Activated T-cell treated with anti-CD3 and anti-CD28 coated beads for 1 hour (primary cell): Measurements from ENCODE around the gene WTAP.
"Not testable (repeated sequence)": the region's sequence is repeated elsewhere in the genome, so short reads cannot be mapped to it uniquely, and the experiment has no call there.

Experiments used
- DNase-seq: peaks from one replicate; pipeline ENCODE4 v3.0.0-alpha.2; 2020; ENCODE audit warnings: low read depth

WTAP gene

DNA sequence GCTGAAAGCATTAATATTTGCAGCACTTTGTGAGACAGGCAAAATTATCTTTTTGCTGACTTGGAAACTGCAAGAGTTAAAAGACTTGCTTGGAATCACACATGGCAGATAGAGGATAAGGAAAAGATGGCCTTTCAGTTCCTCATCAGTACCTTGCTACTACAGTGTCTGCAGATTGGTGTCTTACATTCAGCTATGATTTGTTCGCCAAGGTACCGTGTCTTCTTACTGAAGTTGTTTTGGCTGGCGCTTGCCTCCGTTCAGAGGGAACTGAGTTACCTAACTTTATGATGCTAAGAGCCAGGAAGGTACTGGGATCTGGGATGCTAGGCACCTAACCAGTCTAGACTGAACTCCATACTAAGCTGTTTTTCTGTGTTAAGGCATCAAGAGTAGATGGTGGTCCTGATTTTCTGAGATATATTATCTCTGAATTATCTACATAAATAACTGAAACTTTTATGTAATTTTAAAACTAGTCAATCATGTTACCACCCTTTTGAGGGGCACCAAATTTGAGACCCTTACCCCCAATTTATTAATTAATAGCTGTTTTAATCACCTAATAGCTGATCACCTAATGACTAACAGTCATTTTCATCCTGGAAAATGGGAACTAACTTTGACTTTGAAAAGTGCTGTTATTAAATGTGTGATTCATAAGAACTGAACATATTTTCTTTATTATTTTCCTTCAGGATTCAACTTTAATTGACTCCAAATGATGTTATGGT, 2.5 kb downstream of the WTAP start:
- no peak for DNase-seq

DNA sequence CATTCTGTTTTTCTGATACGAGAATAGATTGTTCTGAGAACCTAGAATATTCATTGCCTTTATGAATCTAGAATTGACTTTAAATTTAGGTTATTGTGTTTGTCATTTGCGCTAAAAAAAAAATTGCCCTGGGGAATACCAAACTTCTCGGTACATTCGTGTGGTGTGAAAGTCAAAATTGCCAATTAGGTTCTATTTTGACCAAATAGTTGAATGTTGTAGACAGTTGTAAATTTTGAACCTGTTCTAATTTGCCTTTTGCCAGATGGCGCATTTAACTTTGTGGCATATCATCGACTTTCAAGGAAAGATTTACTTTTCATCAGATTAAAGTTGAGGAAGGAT, 3.0 kb downstream of the WTAP start:
- DNase-seq = no peak

DNA sequence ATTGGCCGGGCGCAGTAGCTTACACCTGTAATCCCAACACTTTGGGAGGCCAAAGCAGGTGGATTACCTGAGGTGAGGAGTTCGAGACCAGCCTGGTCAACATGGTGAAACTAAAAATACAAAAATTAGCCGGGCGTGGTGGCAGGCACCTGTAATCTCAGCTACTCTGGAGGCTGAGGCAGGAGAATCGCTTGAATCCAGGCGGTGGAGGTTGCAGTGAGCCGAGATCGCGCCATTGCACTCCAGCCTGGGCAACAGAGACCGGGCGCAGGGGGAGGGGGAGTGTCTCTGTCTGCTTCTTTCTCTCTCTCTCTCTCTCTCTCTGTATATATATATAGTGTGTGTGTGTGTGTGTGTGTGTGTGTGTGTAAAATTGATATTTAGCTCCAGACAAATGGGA, 5.2 kb downstream of the WTAP start:
- not testable (repeated sequence) for DNase-seq

DNA sequence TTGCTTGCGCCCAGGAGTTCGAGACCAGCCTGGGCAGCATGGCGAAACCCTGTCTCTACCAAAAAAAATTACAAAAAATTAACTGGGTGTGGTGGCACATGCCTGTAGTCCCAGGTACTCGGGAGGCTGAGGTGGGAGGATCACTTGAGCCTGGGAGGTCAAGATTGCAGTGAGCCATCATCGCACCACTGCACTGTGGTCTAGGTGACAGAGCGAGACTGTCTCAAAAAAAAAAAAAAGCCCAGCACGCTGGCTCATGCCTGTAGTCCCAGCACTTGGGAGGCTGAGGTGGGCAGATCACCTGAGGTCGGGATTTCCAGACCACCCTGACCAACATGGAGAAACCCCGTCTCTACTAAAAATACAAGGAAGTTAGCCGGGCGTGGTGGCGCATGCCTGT, 6.1 kb downstream of the WTAP start:
- DNase-seq = not testable (repeated sequence)

DNA sequence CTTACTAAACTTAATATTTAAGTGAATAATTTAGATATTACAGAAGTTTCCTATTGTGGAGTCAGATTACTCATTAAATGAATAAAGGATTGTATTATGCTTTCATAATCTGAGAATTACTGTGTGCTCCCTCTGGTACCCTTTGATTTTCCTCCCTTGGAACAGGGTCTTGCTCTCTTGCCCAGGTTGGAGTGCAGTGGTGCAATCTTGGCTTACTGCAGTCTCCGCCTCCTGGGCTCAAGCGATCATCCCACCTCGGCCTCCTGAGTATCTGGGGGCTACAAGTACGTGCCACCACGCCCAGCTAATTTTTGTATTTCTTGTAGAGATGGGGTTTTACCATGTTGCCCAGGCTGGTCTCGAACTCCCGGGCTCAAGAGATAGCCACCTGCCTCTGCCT, 9.6 kb downstream of the WTAP start:
- DNase-seq = no peak

DNA sequence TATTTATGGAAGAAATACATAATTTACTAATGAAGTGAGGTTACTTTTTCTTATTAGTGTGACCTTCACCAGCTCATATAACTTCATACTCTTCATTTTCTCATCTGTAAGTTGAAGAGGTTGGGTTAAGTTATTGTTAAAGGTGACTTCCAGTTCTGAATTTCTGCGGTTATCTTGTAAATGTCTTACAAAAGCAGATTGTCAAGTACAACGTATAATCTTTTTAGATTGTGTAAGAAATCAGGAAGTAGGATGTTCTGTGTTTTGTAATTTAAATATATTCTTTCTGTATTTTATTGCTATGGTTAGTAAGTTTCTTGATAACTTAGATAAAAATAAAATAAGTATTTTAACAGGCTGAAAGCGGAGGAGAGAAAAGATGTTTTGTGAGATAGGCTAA, 12.0 kb downstream of the WTAP start:
- no peak for DNase-seq

DNA sequence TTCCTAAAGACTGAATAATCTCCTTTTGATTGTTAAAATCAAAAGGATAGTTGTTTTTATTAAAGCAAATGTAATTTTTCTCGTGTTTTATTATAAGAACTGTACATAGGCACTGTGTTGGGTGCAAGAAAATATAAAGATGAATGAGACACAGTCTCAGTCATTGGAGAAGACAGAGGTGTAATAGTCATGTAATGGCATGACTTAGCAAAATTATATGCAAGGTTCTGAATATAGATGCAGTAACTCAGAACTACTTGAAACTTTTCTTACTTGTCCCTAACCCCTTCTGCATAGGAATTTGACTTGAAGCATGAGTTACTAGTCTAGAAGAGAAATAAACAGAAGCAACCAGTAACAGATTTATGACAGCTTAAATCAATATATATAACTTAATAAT, 14.9 kb downstream of the WTAP start:
- no peak for DNase-seq

DNA sequence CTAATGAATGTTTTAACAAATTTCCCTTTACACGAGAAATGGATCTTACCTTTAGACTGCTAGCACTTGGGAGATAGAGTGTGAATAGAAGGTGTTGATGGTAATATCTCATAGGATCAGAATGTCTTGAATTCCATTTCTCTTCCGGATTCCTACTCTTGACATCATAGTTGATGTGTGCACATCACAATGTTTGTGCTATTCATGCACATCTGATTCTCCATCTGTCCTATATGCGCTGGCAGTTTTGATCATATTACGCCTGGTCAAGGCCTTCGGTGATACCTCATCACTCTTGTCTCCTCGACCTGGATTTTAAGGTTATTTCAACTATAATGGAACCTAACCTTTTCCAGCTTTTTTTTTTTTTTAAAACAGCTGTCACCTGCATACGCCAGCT, 17.8 kb downstream of the WTAP start:
- no peak for DNase-seq

DNA sequence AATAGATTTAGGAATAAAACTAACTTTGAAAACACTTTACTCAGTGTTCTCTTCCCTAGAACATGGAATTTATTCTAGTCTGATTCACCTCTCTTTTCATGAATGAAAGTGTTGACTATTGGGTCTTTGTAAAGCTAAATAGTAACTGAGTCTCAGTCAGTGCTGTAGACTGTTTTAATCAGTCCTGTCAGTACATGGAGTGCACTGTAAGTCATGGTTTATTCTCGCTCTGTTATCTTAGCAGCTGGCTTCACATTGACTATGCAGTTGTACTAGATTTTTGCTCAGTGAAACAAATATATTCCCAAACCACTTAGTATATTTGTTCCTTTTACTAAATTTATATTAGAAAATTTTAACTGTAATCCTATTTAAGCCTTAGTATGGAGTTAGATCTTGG, 19.5 kb downstream of the WTAP start:
- no peak for DNase-seq

DNA sequence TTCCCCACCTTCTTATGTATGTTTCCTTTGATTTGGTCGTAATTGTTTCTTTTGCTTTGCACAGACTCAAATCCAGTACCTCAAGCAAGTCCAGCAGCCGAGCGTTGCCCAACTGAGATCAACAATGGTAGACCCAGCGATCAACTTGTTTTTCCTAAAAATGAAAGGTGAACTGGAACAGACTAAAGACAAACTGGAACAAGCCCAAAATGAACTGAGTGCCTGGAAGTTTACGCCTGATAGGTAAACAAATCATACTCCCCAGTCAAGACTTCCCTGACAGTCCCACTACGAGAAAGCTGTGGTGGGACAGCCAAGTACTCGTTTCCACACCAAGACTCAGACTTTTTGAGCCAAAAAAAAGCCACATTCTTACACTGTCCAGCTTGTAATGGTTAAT, 20.8 kb downstream of the WTAP start:
- not testable (repeated sequence) for DNase-seq

DNA sequence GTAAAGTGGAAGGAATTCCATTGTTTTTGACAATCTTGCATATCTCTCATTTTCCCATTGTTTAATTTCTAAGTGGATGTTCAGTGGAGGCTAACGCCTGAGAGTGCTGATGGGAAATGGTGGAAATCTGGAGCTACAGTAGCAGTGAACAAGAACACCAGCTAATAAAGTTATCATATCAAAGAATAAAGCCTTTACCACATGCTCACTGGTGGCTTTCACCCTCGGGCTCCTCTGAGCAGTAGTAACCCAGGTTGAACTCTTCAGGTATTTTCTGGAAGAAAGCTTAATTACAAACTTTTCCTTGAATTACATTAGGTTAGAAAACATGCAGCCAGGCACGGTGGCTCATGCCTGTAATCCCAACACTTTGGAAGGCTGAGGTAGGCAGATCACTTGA, 24.1 kb downstream of the WTAP start:
- DNase-seq = no peak

DNA sequence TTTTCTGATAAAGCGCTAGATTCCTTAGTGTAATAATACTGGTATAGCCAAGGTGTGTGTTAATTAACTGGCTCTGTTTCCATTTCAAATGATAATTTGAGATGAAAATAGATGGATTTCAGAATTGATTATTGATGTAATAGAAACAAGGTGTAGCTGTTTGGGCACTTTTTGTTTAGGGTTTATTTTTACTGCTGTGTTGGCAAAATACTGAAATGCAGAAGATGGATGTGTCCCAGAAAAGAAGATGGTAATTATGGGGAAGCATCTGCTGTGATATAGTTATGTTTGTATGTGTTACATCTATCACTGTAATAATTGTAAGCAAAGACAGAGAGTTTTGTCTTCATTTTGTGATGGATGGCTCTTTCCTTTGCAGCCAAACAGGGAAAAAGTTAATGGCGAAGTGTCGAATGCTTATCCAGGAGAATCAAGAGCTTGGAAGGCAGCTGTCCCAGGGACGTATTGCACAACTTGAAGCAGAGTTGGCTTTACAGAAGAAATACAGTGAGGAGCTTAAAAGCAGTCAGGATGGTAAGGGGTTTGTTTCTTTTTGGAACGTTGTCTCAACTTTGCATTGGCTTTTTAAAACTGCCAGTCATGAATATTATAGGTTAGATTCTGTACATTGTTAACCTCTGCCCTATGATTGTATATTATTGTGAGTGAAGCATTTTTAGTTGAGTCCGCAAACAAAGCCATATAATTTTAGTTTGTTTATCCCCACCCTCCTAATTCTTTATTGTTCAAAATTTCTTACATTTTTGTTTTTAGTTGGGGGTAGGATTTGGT, 26.0 kb downstream of the WTAP start:
- DNase-seq = no peak

DNA sequence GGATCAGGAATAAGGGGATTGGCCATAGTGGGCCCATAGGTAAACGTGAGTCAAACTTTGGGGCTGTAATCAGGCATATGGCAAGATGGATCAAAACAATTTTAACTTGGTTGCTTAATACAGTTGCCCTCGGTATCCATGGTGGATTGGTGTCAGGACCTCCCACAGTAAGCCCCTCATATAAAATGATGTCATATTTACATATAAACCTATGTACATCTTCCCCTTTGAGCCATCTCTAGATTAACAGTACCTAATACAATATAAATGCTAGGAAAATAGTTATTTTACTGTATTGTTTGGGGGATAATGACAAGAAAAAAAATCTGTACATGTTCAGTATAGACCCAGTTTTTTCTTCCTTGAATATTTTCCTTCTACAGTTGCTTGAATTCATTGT, 27.1 kb downstream of the WTAP start:
- DNase-seq = no peak

DNA sequence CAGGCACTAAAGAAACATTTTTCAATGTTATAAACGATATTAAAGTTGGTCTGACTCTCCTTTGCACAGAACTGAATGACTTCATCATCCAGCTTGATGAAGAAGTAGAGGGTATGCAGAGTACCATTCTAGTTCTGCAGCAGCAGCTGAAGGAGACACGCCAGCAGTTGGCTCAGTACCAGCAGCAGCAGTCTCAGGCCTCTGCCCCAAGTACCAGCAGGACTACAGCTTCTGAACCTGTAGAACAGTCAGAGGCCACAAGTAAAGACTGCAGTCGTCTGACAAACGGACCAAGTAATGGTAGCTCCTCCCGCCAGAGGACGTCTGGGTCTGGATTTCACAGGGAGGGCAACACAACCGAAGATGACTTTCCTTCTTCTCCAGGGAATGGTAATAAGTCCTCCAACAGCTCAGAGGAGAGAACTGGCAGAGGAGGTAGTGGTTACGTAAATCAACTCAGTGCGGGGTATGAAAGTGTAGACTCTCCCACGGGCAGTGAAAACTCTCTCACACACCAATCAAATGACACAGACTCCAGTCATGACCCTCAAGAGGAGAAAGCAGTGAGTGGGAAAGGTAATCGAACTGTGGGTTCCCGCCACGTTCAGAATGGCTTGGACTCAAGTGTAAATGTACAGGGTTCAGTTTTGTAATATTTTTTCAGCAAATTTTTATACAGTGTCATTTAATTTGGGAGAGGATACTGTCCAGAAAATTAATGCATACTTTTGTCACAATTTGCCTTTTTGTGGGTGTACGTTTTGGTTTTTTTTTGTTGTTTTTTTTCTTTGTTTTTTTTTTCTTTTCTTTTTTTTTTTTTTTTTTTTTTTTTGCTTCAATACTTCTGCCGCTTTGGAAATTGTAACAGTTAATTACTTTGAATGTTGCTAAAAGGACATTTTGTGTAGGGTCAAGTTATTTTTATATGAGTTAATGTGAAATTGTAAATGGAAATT, 27.9 kb downstream of the WTAP start:
- no peak for DNase-seq

DNA sequence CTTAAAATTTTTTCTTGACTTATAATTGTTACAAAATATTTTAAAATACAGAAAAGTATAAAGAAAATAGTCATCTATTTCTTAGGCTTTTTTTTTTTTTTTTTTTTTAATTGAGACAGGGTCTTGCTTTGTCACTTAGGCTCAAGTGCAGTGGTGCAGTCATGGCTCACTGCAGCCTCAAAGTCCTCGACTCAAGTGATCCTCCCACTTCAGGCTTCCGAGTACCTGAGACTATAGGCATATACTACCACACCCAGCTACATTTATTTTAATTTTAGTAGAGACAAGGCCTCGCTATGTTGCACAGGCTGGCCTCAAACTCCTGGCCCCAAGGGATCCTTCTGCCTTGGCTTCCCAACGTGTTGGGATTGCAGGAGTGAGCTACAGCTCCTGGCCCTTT, 29.2 kb downstream of the WTAP start:
- no peak for DNase-seq

DNA sequence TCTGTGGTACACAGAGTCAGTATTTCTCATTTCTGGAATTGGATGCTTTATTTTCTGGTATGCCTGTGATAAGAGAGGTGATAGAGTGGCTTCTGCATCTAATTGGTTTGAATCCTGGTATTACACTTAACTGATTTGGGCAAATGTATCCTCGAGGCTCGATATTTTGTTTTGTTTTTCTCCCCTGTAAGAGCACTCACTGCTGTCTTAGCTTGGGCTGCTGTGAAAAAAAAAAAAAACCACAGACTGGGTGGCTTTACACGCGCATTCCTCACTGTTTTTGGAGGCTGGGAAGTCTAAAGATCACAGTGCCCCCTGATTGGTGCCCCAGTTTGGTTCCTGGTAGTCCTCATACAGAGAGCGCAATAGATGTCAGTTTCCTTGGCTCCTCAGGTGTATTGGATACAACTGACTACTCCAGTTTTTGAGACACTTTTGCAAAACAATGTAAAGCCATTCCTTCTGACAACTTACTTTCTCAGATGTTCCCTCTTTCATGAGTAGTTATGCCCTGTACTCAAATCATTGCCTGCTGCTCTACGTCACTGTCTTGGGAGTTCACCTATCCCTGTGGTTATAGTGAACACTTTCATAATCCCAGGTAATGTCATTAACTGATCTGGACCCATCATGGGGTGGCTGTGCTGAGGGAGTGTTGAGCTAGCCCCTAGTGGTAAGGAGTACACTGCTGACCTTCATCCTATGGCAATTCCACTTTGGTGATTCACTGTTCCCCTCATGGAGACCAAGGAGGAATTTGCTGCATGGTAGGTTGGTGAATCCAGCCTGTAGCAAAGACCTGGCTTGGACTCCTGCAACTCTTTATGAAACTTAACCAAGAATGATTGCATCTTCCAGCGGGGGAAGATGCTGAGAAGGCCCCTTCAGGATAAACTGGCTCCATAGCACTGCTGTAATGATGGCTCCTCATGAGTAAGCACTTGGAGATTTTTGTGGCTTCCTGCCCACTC, 31.0 kb downstream of the WTAP start:
- no peak for DNase-seq

DNA sequence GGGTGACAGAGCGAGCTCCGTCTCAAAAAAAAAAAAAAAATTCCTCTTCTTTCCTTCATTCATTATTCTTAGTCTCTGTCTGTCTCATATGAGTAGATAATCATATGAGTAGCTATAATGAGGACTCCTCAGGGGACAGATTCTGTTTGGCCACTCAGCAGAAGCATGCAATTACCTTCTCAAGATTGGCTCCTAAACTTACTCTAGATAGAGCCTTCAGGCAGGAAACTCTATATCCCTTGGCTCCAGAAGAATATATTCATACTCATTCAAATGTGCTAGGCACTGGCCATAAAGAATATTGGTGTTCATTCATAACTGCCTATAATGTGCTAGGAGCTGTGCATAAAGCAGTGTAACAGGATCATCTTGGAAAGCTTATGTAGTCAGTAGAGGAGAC, 32.3 kb downstream of the WTAP start:
- DNase-seq = no peak

DNA sequence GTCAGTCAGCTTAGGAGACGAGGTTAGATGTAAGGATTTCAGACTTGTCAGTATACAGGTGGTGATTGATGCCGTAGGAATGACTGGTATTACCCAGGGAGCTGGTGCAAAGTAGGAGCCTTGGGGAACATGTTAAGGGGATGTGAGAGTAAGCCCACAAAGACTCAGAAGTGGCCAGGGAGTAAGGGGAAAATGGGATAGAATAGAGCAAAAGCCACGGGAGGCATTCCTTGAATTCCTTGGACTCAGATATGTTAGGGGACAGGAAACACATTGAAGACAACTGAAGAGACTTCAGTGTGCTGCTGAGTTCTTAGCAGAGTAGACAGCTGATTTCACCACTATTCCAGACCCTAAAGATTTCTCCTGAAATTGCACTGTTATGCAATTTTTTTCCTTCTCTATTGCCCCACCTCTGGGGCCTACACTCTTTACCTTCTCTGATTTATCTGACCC, 33.3 kb downstream of the WTAP start:
- no peak for DNase-seq

DNA sequence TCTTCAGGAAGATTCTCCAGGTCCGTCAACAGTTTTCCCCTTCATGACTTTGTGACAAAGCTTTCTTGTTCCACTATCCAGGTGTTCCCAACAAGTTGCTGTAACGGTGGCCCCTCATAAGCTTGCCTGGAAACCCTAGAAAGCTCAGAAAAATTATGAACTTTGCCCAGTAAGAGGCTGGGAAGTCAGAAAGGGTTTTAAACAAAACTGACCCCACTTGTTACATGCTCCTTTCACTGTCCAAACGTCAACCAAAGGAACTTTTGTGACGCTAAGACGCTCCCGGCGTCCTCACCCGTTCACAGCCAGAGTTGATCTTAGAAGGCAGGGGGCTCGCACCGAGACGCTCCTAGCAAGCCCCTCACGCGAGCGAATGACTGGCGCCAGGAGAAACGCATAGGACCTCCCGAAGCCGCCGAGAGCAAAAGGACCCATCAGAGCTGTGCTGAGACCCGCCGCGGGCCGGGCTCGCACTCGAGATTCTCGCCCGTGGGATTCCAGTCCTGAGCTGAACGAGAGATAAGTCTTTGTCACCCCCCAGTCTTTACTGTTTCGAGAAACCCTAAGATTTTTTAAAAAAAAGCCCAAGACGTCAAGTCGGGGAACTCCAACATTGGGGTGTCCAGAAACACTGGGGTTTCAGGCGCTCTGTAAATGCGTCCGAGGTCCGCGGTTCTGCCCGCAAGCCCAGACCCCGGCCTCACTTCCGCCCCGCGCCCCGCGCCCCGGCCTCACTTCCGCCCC, 34.0 kb downstream of the WTAP start:
- peak; percentile 13 for DNase-seq

DNA sequence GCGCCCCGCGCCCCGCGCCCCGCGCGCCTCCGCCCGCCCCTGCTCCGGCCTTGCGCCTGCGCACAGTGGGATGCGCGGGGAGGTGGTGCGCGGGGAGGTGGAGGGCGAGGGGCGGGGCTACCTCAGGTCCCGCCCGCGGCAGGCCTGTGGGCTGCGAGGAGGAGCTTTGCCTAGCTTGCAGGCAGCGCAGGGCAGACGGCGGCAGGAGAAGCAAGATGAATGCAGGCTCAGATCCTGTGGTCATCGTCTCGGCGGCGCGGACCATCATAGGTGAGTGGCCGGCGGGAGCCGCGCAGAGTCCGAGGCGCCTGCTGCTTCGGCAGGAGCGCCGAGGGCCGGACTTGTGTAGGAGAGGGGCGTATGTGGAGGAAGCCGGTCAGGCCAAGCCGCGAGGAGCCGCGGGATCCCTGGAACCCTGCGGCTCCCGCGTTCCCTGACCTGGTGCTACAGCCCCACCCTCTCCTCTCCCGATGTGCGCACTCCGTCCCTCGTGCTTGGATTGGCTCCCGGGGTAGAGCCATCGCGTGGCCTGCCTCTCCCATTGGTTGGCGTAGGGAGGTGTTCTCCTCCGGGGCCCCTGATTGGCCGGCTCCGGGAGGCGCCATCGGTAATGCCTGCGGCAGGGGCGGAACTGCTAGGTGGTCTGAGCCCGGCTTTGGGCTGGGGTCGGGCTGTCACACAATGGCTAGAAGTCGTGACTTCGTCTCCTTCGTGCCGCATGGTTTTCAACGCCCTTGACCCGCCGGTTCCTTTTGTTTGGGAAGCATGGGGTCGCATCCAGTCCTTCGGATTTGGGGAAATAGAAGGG, 34.8 kb downstream of the WTAP start, which contains the start of gene ACAT2:
Gene ACAT2 (plus strand): TSS at position 173 of the 808 bp plus-strand sequence. CDS start 43 bp downstream, at position 216.
- DNase-seq = peak; percentile 88
